ENCODE data around the gene SH3BP1.

The SH3BP1 gene

DNA sequence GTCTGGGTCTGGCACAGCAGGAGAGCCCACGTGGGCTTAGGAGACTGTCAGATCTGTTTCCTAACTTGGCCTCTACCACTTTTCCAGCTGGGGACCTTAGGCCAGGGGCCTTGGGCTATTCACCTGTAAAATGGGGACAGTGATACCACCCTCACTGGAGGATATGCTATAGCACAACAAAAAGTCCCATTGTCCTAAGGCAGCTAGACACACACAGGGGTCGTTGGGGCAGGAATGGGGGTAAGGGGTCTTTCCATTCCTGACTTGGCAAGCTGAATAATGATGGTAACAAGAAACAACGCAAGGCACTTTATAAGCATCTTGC is 2.6 kb upstream of the SH3BP1 start:
- no peak overlapping the region for H3K4me3 ChIP-seq (ENCODE audit: insufficient read depth, low read length, poor library complexity, severe bottlenecking)
- no peaks in the 10 kb centered on the region for H3K36me3 ChIP-seq (ENCODE audit: low read length)
- H3K79me2 ChIP-seq (ENCODE audit: insufficient read depth, low read length) = peaks cover 12% of the 10 kb centered on the region
- no peak overlapping the region; the same call in 1 of the 2 replicates for H3K9ac ChIP-seq (ENCODE audit: low read length)
- peaks cover 35% of the 10 kb centered on the region for H3F3A ChIP-seq (ENCODE audit: insufficient read depth)
- no peaks in the 10 kb centered on the region for H3K9me2 ChIP-seq (replicated peaks; ENCODE audit: insufficient read depth, low read length)
- no peaks in the 10 kb centered on the region for H4K20me1 ChIP-seq (ENCODE audit: low read depth, low read length)
- H3K27me3 ChIP-seq (ENCODE audit: low read length) = no peaks in the 10 kb centered on the region
- H2AFZ ChIP-seq (ENCODE audit: low read depth, low read length, severe bottlenecking) = no peak overlapping the region
- no peaks in the 10 kb centered on the region for H3K9me3 ChIP-seq (ENCODE audit: insufficient read depth, low read length)
- H3K27ac ChIP-seq (ENCODE audit: low read depth, low read length) = peak overlapping the region; percentile 44
- H3K4me2 ChIP-seq (ENCODE audit: low read depth, low read length, poor library complexity, severe bottlenecking) = no peak overlapping the region
- TF ChIP-seq, protein P1, sequence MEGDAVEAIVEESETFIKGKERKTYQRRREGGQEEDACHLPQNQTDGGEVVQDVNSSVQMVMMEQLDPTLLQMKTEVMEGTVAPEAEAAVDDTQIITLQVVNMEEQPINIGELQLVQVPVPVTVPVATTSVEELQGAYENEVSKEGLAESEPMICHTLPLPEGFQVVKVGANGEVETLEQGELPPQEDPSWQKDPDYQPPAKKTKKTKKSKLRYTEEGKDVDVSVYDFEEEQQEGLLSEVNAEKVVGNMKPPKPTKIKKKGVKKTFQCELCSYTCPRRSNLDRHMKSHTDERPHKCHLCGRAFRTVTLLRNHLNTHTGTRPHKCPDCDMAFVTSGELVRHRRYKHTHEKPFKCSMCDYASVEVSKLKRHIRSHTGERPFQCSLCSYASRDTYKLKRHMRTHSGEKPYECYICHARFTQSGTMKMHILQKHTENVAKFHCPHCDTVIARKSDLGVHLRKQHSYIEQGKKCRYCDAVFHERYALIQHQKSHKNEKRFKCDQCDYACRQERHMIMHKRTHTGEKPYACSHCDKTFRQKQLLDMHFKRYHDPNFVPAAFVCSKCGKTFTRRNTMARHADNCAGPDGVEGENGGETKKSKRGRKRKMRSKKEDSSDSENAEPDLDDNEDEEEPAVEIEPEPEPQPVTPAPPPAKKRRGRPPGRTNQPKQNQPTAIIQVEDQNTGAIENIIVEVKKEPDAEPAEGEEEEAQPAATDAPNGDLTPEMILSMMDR (IDR thresholded peaks at IDR 0.05; ENCODE audit: insufficient read depth, low read length, poor library complexity, severe bottlenecking) = no peak
- no peak for TF ChIP-seq EZH2phosphoT487 (conservative IDR thresholded peaks at IDR 0.05; ENCODE audit: low read length)

DNA sequence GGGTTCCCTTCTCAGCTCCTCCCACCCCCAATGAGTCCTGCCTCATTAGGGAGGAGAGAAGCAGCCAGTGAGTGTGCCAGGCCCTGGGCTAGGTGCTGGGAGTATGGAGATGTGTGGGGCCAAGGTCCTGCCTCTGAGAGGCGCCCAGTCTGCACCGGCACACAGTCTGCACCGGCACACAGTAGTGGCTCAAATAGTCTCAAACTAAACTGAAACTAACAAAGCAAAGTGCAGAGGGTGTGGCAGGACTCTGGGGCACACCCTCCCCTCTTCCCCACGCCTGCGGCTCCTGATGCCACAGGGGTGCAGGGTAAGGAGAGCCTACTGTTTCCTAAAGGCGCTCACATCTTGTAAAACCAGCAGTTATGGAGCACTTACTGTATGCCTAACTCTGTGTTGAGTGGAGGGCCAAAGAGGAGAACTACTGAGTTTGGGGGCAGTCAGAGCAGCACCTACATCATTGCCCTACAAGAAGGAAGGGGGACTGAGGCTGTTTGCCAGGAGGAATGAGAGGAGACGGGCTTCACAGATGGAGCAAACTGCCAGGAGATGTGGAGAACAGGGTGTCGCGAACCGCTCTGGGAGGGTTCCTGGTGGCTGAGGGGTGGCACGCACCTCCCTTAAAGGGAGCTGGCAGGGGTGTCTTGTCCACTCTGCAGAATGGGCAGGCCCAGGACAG is 939 bp upstream of the SH3BP1 start:
- TF ChIP-seq, protein P1 (IDR thresholded peaks at IDR 0.05; ENCODE audit: insufficient read depth, low read length, poor library complexity, severe bottlenecking) = no peak
- TF ChIP-seq EZH2phosphoT487 (conservative IDR thresholded peaks at IDR 0.05; ENCODE audit: low read length) = no peak
- H3K36me3 ChIP-seq (ENCODE audit: low read length) = no peaks in the 10 kb centered on the region
- peak overlapping the region; percentile 86 for H3K4me2 ChIP-seq (ENCODE audit: low read depth, low read length, poor library complexity, severe bottlenecking)
- H2AFZ ChIP-seq (ENCODE audit: low read depth, low read length, severe bottlenecking) = no peak overlapping the region
- H3K9me3 ChIP-seq (ENCODE audit: insufficient read depth, low read length) = no peaks in the 10 kb centered on the region
- H4K20me1 ChIP-seq (ENCODE audit: low read depth, low read length) = no peaks in the 10 kb centered on the region
- H3K9me2 ChIP-seq (replicated peaks; ENCODE audit: insufficient read depth, low read length) = no peaks in the 10 kb centered on the region
- peaks cover 31% of the 10 kb centered on the region for H3F3A ChIP-seq (ENCODE audit: insufficient read depth)
- peak overlapping the region; percentile 94 for H3K9ac ChIP-seq (ENCODE audit: low read length)
- H3K4me3 ChIP-seq (ENCODE audit: insufficient read depth, low read length, poor library complexity, severe bottlenecking) = no peak overlapping the region
- peaks cover 12% of the 10 kb centered on the region for H3K79me2 ChIP-seq (ENCODE audit: insufficient read depth, low read length)
- H3K27ac ChIP-seq (ENCODE audit: low read depth, low read length) = peak overlapping the region; percentile 81
- no peaks in the 10 kb centered on the region for H3K27me3 ChIP-seq (ENCODE audit: low read length)

DNA sequence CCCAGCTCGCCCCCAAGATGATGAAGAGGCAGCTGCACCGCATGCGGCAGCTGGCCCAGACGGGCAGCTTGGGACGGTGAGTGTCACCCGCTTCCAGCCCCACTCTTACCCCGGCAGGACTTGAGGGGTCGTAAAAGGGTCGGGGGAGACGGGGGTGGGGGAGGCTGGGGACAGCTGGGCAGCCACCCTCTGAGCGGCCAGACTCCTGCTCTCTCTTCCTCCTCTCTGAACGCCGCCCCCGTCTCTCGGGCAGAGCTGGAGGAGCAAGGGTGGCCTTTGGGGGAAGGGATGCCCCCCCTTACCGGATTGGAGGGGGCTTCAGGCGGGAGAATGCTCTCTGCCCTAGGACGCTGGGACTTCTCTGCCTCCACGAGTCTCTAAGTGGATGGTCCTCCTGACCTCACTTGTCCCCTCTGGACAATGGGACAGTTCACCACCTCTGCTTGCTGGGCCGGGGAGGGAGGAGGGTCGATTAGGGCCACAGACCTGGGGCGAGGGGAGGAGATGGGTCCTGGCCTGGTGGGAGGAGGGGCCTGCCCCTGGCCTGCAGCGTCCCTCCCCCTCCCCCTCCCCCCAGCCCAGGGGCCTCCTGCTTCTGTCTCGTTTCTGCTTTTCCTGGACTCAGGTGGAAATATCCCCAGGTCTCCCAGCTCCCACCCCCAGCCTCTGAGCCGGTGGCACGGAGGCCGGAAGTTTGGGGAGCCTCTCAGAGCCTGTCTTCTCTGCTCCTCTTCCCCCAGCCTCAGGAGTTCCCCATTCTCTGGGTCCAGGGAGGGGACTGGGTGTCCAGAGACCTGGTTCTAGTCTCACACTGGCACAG is 512 bp downstream of the SH3BP1 start:
- Histone ChIP-seq H3K9me2 (replicated peaks; ENCODE audit: insufficient read depth, low read length) (no peaks in the 10 kb centered on the region), H3F3A (ENCODE audit: insufficient read depth) (peaks cover 19% of the 10 kb centered on the region; the same call in 1 of the 2 replicates), H3K27ac (ENCODE audit: low read depth, low read length) (peak overlapping the region; percentile 81), H3K9ac (ENCODE audit: low read length) (peak overlapping the region; percentile 94), H4K20me1 (ENCODE audit: low read depth, low read length) (no peaks in the 10 kb centered on the region), H3K4me3 (ENCODE audit: insufficient read depth, low read length, poor library complexity, severe bottlenecking) (peak overlapping the region; percentile 86), H2AFZ (ENCODE audit: low read depth, low read length, severe bottlenecking) (peak overlapping the region; percentile 50), H3K27me3 (ENCODE audit: low read length) (no peaks in the 10 kb centered on the region), H3K4me2 (ENCODE audit: low read depth, low read length, poor library complexity, severe bottlenecking) (peak overlapping the region; percentile 86), H3K9me3 (ENCODE audit: insufficient read depth, low read length) (no peaks in the 10 kb centered on the region), H3K79me2 (ENCODE audit: insufficient read depth, low read length) (peaks cover 12% of the 10 kb centered on the region), H3K36me3 (ENCODE audit: low read length) (no peaks in the 10 kb centered on the region)
- TF ChIP-seq EZH2phosphoT487 (conservative IDR thresholded peaks at IDR 0.05; ENCODE audit: low read length) = no peak
- TF ChIP-seq, protein P1 (IDR thresholded peaks at IDR 0.05; ENCODE audit: insufficient read depth, low read length, poor library complexity, severe bottlenecking) = no peak
